Chondrocyte (in vitro differentiated cells): ENCODE data around the gene ALKBH1. TPM values are rescaled to one million over a fixed set of nuclear protein-coding genes. Genes with fewer than 3 reads are reported as not detected.

ENCODE experiments used
- DNase-seq: peaks from one replicate; pipeline ENCODE4 v3.0.0; 2021; ENCODE audit warnings: mixed read lengths, low spot score
- H3K27ac Mint-ChIP-seq: one replicate; pipeline ENCODE4 v1.8.0; 2021; ENCODE audit warnings: mild to moderate bottlenecking, moderate library complexity, mixed read lengths; ENCODE audit not compliant: unreplicated experiment
- H3K27me3 Mint-ChIP-seq: 2 replicates; pipeline ENCODE4 v1.8.0; 2021; ENCODE audit warnings: low read depth, mixed read lengths
- H3K36me3 Mint-ChIP-seq: 2 replicates; pipeline ENCODE4 v1.8.0; 2021; ENCODE audit warnings: low read depth, mixed read lengths
- H3K4me1 Mint-ChIP-seq: 2 replicates; pipeline ENCODE4 v1.8.0; 2021; ENCODE audit warnings: low read depth, mild to moderate bottlenecking, mixed read lengths
- H3K4me3 Mint-ChIP-seq: one replicate; pipeline ENCODE4 v1.8.0; 2021; ENCODE audit warnings: mild to moderate bottlenecking, moderate library complexity, mixed read lengths; ENCODE audit not compliant: unreplicated experiment
- H3K9me3 Mint-ChIP-seq: 2 replicates; pipeline ENCODE4 v1.8.0; 2021; ENCODE audit warnings: low read depth, mixed read lengths
- total RNA-seq: library from RNA; stranded (reverse); gene quantifications from 3 replicates; pipeline ENCODE4 v1.2.1, GENCODE V29; 2021
- TF ChIP-seq, protein P1 (sequence below): fragments of 200-600 bp; sonication (generic); IDR thresholded peaks from 2 replicates; pipeline ENCODE4 v1.5.0; 2021; ENCODE audit warnings: antibody characterized with exemption, mild to moderate bottlenecking, moderate library complexity

The ALKBH1 gene
- total RNA-seq, 1 donor from 2014 or later: 7.6 TPM

DNA sequence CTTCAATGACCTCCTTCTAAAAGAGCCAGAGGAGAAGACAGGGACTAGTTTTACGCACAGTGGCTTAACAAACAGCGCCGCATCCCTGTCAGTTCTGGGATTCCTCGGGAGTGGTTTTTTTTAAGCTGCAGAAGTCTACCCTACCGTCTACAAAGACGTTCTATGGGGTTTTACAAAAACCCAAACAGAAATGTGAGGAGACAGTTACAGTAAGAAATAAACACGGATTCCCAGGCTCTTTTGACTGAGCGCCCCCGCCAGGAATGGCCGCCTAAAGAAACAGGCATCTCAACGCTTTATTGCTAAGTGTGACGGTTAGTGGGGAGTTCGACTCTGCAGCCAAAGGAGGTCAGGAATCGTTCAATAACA is 484 bp downstream of the ALKBH1 start:
- H3K36me3 Mint-ChIP-seq: peaks cover 5% of the 10 kb centered on the region
- TF ChIP-seq, protein P1, sequence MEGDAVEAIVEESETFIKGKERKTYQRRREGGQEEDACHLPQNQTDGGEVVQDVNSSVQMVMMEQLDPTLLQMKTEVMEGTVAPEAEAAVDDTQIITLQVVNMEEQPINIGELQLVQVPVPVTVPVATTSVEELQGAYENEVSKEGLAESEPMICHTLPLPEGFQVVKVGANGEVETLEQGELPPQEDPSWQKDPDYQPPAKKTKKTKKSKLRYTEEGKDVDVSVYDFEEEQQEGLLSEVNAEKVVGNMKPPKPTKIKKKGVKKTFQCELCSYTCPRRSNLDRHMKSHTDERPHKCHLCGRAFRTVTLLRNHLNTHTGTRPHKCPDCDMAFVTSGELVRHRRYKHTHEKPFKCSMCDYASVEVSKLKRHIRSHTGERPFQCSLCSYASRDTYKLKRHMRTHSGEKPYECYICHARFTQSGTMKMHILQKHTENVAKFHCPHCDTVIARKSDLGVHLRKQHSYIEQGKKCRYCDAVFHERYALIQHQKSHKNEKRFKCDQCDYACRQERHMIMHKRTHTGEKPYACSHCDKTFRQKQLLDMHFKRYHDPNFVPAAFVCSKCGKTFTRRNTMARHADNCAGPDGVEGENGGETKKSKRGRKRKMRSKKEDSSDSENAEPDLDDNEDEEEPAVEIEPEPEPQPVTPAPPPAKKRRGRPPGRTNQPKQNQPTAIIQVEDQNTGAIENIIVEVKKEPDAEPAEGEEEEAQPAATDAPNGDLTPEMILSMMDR: peak; percentile 77
- H3K4me1 Mint-ChIP-seq: peaks cover 36% of the 10 kb centered on the region
- no peak for DNase-seq
- H3K27me3 Mint-ChIP-seq: no peaks in the 10 kb centered on the region
- peak overlapping the region; percentile 93 for H3K4me3 Mint-ChIP-seq
- peak overlapping the region; percentile 95 for H3K27ac Mint-ChIP-seq
- H3K9me3 Mint-ChIP-seq: no peaks in the 10 kb centered on the region

DNA sequence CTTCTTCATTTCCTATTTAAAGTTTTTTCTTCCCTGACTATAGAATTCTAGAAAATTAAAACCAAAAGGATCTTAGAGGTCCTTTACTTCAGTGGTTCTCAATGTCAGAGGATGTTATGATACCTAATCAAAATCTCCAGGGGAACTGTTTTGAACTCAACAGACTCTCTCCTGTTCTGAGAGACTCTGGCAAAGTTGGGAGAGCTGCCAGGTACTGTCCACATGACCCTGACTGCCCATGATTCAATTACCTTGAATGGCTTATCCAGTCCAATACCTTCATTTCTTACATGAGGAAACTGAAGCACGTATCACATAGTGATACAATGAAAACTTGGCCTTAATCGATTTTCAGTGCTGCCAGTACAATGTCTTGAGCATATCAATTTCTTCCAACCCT is 16.6 kb downstream of the ALKBH1 start:
- TF ChIP-seq, protein P1: no peak

DNA sequence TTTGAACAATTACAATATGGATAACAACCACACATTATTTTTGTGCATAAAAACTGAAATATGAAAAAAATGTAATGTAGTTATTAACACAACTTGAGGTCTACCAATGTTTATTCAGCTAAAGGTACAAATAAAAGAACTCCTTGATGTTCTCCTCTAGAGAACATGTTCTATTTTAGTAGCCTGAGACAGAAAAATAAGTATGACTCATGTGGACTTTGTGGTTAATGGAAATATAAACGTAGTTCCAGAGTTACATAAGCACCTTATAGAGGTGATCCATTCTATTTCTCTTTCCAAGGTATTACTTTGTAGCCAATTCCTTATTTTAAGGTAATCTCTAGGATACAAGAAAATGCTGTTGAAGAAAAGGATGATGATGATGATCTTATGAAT is 25.7 kb downstream of the ALKBH1 start:
- no peak for DNase-seq
- Mint-ChIP-seq H3K27me3 (no peaks in the 10 kb centered on the region), H3K27ac (peak overlapping the region; percentile 78), H3K4me1 (peaks cover 21% of the 10 kb centered on the region), H3K4me3 (no peak overlapping the region), H3K36me3 (peaks cover 11% of the 10 kb centered on the region), H3K9me3 (no peaks in the 10 kb centered on the region)
- TF ChIP-seq, protein P1: no peak

More for the DNA sequence above, 16.6 kb downstream of the ALKBH1 start:
- no peak overlapping the region for H3K27ac Mint-ChIP-seq
- H3K9me3 Mint-ChIP-seq: no peaks in the 10 kb centered on the region
- no peak for DNase-seq
- H3K27me3 Mint-ChIP-seq: no peaks in the 10 kb centered on the region
- no peak overlapping the region for H3K4me3 Mint-ChIP-seq
- H3K4me1 Mint-ChIP-seq: no peaks in the 10 kb centered on the region
- H3K36me3 Mint-ChIP-seq: peaks cover 25% of the 10 kb centered on the region

DNA sequence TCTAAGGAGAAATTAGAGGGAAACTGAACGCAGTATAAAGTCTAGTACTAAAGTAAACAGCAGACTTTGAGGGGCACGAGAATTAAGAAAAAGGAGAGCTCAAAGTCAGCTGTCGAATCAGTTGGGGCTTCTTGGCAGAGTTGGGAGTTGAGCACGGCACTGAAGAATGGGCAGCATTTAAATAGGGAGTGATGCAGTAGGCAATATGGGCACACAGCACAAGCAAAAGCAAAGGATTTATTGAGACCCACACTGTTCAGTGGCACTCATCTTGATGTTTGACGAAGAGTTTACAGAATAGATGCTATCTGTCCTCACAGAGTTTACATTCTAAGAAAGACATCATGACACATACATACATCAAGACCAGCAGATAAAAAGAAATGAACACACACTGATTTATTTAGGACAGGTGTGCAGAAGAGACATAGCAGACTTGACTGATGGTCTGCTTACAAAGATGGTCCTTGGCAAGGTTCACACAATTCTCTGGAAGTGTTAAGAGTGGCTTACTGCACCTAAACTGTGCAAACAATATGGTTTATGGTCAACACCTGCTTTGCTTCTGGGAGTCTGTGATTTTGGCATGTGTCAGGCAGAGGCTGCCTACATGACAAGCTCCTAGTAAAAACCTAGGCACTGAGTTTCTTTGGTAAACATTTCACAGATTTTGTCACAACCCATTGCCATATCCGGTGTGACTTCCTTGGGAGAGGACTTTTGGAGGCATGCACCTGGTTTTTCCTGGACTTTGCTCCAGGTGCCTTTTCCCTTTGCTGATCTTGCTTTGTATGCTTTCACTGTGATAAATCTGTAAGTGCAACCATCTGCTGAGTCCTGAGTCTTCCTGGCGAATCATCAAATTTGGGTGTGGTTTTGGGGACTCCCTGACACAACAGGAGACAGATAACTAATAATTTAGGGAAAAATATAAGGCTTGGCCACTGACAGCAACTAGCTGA is 26.3 kb downstream of the ALKBH1 start:
- Mint-ChIP-seq H3K4me1 (peaks cover 21% of the 10 kb centered on the region), H3K27me3 (no peaks in the 10 kb centered on the region), H3K4me3 (no peak overlapping the region), H3K36me3 (peaks cover 7% of the 10 kb centered on the region), H3K9me3 (no peaks in the 10 kb centered on the region), H3K27ac (peak overlapping the region; percentile 37)
- DNase-seq: no peak
- TF ChIP-seq, protein P1: no peak

DNA sequence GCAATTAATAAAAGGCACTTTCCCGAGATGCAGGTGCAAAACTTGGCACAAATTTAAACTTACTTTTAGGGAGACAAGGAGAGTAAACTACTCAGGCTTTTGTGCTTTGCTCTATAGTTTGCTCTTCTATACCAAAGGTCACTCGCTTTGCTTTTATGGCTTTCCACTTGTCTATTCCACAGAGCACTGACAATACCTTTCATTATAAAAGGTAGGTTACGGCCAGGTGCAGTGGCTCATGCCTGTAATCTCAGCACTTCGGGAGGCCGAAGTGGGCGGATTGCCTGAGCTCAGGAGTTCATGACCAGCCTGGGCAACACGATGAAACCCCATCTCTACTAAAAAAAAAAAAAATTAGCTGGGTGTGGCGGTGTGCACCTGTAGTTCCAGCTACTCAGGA is 32.9 kb downstream of the ALKBH1 start:
- H3K9me3 Mint-ChIP-seq: no peaks in the 10 kb centered on the region
- H3K36me3 Mint-ChIP-seq: peaks cover 23% of the 10 kb centered on the region
- no peaks in the 10 kb centered on the region for H3K27me3 Mint-ChIP-seq
- H3K27ac Mint-ChIP-seq: no peak overlapping the region
- no peak overlapping the region for H3K4me3 Mint-ChIP-seq
- DNase-seq: no peak
- TF ChIP-seq, protein P1: no peak
- no peaks in the 10 kb centered on the region for H3K4me1 Mint-ChIP-seq
